Measurements from ENCODE around the gene CCDC194.

The CCDC194 gene

DNA sequence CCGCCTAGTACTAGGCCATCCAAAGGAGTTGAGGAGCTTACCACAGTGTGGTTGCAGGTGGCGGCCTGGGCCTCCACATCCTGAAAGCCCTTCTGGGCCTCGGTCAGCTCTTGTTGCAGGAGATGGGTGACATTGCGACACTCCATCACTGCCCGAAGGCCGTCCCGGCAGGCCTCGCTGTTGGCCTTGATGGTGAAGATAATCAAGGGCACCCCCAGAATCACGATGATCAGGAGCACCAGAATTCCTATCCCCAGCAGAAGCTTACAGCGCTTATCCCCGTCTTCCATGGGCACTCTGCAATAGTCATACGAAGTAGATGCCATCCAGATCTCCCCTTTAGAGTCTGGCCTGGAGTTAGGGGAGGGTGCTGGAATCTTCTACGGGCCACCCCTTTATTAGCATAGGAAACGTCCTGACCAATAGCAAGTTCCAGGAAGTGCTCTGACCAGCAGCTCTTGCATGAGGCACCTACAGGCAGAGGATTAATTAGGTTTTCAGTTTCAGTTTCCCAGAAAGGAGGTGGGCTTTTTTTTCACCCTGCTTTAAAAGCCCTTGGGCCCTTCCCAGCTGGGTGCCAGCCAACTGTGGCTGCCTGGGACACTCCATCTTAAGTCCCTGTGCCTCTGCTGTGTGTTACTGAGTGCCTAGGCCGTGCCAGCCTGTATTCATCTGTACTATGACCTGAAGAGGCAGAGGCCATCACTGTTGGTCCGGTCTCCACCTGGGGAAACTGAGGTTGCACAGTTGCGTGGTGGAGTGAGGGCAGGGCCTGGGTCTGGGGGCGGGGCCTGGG lies 11.5 kb upstream of the CCDC194 start, which contains the start of gene BST2:
Gene BST2 (minus strand): TSS at position 381 of the 796 bp plus-strand sequence. CDS start 55 bp downstream, at position 326.
- peak; percentile 77 for DNase-seq

DNA sequence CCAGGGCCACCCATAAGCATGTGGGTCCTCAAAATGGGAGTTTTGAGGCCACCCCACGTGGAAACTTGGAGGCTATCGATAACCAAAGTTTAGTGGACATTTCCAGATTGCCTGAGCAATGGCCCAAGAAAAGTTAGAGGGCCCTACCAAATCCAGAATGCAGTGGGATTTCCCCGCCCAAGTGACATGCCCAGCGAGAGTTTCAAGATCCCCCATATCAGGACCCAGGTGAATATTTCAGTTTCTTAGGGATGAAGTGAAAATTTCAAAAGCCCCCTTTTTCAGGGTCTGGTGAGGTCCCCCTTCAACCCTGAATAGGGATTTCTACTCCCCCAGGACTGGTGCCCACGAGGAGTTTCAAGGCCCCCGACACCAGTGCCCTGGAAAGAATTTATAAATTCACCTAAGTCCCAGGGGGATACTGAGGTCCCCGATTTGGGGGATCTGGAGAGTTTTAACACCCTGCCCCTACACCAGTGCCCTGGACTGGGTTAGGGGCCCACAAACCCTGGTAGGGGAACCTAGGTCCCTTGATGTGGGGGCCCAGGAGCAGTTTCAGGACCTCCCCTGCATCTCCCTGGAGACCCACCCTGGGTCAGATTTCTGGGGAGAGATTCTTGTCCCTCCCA lies 10.7 kb upstream of the CCDC194 start:
- DNase-seq, result no peak

DNA sequence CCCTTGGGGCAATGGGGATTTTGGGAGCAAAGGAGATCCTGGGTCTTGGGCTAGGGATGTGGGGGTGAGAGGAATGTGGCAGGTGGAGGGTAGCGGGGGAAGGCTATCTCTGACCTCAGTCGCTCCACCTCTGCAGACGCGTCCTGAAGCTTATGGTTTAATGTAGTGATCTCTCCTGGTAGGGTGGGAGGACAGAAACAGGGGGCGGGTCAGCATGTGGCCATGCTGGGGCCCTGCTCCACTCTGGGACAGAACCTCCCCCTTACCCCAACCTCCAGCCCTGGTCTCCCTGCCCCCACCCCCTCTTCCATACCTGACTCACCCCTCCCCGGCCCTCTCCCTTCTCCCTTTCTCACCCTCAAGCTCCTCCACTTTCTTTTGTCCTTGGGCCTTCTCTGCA lies 10.0 kb upstream of the CCDC194 start:
- DNase-seq, result no peak

DNA sequence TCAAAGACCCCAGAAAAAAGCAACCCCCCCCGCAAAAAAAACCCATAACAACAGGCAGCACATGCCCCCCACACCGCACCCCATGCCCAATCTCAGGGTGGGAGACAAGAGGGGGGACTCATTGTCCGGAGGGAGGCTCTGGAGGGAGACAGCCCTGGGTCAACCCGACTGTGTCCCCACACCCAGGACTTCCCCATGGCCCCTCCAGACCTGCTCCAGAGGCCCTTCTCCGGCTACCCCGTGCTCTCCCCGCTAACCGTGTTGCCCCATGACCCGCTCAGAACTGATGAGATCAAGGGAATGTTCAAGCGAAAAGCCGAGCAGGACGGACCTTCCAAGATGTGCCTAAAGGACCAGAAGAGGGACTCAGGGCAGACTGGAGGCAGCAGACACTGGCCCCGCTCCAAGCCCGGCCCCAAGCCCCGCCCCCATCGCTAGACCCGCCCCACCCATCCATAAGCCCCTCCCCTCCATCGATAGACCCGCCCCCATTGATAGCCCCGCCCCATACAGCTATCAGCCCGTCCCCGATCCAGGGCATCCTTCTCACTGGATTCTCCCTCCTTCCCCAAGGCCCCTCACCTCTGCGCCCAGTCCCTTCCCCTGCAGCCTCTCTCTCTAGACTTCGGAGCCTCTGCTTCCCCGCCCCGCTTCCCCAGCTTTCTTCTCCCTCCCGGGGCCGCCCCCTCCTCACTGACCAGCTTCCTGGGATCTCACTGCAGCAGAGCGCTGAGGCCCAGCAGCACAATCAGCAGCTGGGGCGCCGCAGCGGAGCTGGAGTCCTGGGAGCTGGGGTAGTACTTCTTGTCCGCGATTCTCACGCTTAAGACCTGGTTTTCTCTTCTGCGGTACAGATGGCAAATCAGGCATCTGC lies 9.2 kb upstream of the CCDC194 start:
- DNase-seq, result no peak

DNA sequence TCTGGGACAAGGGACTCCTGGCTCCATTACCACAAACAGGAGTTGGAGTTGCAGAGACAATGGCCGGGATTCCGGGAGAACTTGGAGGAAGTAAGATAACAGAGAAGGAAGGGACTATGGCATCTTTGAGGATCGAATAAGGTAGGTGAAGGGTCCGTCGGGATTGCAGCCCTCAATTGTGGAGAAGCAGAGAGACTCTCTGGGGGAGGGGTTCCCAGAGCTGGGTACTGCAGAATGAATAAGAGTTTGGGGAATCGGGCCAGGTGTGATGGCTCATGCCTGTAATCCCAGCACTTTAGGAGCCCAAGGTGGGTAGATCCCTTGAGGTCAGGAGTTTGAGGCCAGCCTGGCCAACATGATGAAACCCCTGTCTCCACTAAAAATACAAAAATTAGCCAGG lies 7.6 kb upstream of the CCDC194 start:
- no peak for DNase-seq

DNA sequence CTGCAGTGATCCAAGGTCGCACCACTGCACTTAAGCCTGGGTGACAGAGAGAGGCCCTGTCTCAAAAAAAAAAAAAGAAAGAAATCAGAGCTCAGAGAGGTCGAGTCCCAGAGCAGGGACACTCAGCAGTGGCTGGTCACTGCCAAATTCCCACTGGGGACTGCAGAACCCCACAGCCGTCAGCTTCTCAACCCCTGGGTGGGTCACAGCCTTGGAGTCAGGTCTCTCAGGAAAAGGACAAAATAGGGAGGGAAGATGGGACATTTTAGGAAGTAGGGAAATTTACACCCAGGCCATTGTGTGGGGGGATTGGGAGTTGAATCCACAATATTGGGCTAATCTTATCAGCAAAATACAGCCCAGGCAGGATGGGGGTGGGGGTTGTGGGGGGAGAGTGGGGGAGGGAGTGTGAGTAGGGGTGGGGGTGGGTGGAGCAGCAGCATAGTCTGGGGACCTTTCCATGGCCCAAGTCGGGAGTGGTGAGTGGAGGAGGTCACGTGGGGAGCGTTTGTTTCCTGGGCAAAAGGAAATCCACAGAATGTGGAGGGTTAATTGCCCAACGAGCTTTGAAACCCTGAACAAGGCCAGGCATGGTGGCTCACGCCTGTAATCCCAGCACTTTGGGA lies 5.0 kb upstream of the CCDC194 start:
- no peak for DNase-seq

DNA sequence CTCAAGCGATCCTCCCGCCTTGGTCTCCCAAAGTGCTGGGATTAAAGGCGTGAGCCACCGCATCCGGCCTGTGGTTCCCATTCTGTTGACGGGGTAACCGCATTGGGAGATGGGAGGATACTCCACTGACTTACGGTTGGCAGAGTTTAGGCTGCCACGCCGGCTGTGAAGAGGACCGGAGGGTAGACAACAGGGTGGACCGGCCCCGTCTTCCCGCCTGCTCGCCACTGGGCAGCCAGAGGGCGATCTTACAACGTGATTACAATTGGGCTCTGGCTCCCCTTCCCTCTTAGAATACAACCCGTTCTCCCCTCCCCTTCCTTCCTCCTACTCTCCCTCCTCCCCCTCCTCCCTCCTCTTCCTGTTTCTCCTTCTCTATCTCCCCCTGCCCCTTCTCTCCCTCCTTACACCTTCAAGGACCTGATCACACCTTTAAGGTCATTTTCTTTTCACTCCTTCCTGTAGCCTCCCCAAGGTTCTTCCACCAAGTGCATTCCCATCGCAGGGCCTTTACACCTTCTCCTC lies 957 bp upstream of the CCDC194 start:
- no peak for DNase-seq

DNA sequence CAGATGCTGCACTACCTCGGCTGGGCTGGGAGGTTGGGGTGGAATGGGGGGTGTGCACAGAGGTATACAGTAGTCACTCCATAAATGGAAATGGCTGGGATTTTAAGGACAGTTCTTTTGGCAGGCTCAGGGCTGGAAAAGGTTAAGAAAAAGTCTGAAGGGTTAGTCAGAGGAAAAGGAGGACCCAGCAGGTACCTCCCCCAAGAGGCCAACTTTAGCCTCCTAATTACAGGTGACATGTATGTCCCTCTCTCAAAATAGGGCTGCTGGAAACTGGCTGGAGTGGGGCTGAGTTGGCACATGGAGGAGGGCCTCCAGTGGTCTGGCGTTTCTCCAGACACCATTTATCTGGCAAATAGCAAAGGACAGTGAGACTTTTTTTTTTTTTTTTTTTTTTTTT lies 994 bp downstream of the CCDC194 start:
- no peak for DNase-seq

DNA sequence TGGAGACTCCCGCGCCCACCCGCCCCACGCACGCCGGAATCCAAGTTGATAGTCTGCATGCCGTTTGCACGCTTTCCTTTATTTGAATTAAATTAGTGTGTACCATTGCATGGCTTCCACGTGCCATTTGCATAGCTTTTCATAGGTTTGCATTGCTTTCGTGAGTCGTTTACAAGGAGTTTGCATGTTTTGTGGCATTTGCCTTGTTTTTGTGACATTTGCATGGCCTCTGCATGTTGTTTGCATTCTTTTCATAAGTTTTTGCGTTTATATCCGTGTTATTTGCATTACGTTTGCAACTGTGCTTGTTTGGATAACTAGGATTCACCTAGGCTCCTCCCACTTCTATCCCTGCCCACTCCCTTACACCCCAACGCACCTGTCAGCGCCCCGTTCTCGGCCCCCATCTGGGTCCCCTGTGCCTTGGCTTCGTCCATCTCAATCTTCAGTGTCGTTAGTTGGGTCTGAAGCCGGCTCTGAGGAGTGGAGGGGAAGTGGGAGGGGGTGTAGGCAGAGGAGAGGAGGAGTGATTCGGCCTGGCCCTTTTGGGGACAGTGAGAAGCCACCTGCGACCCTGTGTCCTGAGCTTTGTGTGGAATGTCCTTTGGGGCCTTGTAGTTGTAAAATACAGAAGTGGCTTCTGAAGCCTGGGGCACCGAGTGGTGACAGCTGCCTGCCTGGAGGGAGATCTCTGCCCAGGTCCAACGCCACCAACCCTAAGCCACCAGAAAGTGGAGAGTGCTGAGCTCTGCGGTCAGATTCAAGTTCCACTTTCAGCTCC lies 2.4 kb downstream of the CCDC194 start:
- DNase-seq, result no peak

DNA sequence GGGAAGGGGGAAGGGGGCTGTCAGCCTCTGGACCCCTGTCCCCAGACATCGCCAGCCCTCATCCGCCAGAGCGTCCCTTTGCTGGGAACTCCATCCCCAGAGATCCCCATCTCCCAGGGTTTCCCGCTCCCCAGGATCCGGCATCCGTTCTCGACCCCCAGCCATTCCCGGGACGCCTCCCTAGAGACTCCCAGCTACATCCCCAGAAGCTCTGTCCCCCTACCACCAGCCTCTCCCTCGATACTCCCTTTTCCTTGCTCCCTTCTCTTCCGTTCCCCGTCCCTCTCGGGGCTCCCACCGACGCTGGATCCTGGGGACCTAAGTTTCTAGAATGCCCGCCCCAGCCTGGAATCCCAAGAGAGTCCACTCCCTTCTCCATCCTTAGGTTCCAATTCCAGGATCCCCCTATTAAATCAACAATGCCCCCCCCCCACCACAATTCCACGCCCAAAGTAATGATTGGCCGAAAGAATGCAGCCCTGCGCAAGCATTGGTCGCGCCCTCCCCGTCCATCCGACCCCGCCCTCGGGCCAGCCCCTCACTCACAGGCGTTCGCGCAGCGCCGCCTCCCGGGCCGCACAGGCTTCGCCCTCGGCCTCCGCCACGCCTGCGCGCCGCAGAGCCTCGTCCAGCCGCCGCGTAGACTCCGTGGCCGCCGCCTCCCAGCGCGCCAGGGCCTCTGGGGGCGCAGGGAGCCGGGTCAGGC lies 3.2 kb downstream of the CCDC194 start:
- DNase-seq, result peak; percentile 85

DNA sequence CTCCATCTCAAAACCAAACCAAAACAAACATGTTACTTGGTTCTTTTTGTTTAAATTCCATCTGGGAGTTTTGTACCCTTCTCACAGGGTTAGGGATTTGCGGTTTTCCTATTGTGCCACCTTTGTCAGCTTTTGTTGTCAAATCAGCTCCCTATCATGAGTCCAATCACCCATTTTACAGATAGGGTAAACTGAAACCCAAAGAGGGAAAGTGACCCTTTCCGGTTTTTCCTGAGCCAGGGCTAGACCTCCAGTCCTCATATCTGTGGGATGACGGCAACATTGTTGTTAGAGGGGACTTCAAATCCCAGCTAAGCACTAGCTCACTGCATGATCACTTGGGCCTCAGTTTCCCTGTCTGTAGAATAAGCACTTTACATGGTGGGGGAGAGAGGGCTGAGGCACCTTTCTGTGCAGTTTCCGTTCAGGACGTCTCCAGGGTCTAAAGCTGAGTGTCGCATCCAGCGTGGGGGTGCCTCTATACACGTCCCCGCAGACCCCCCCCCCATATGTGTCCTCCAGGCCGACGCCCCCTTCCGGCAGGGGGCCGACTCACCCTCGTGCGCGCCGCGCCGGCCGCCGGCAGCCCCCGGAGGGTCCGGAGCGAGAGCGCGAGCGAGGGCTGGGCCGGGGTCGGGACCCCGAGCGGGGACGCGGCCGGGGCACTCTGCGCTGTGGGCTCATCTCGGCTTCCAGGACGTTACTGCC lies 3.9 kb downstream of the CCDC194 start:
- no peak for DNase-seq

DNA sequence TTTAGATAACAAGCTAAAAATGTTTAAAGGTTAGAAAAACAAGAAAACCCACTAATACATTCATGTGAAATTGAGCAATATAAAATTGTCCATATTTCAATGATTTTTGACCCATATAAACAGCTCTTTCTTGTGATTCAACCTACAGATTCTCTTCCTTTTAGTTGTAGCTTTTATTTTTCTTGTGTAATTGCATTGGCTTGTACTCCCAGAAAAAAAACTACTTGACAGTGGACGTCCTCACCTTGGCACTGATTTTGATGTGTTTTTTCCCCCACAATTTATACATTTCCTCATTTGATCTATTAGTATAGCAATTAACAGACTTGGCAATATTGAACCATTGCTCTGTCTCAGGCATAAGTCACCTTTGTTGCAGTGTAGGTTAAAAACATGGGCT lies 4.7 kb downstream of the CCDC194 start:
- no peak for DNase-seq

DNA sequence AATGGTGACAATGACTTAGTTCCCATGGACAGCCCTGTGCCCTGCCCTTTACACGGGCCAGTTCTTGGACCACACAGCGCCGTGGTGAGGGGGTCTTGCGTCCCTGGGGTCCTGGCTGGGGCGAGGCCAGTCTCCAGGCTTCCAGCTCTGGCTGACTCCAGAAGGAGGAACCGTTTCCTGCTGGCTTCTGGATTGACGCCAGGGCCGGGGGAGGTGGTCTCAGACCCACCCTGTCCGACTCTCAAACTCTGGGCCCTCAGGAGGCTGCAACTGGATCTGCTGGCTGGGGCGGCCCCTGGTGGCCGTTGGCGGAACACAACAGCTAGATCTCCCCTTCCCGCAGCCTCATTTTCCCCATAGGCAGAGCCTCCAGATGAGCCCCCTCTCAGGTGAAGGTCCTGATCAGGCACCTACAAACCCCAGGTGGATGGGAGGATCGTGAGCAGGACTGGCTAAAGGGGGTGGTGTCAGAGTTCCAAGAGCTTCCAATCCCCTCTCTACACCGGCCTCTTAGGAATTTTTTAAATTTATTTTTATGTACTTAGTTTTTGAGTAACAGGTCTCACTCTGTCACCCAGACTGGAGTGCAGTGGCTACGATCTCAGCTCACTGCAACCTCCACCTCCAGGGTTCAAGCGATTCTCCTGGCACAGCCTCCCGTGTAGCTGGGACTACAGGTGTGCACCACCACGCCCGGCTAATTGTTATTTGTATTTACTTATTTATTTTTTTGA lies 8.0 kb downstream of the CCDC194 start:
- peak; percentile 54 for DNase-seq

DNA sequence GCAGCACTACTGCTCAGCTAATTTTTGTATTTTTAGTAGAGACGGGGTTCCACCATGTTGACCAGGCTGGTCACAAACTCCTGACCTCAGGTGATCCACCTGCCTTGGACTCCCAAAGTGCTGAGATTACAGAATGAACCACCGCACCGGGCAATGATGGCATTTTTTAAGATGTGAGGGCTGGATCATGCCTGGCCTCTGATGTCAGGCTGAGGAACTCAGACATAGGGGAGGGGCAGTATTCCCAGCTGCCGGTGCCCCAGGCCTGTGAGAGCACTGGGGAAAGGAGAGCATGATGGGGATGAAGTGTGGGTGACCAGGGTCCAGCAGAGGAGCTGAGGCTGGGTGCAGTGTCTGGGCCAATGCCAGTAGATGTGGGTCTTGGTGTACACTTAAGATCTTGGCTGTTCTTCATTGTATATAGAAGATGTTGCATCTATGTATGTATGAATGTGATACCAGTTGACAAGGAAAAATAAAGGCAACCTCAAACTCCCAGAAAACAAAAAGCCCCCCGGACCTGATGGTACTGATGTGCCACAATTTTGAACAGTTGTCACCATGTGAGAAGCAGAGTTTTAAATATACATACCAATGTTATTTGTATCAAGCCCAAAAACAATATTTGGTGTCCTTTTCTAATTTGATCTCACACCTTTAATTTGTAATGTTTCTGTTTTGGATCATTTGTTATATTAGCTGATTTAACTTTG lies 13.4 kb downstream of the CCDC194 start:
- DNase-seq, result no peak

DNA sequence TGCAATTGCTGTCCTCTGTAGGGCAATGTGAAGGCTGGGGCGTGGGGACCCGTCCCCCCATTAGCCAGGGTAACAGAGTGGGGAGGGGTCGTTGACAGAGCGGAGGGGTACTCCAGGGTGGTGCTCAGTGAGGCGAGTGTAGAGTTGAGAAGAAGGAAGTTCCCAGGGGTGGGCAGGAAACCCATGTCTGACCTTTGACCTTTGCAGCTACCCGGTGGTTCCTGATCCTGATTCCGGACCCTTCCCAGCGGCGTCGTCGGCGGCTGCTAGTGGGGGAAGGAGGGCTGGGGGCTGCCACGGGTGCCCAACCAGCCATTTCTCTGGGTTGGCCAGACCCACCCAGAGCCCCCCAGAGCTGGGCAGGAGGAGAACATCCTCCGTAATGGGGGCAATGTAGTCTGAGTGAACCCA lies 14.8 kb downstream of the CCDC194 start:
- no peak for DNase-seq

DNA sequence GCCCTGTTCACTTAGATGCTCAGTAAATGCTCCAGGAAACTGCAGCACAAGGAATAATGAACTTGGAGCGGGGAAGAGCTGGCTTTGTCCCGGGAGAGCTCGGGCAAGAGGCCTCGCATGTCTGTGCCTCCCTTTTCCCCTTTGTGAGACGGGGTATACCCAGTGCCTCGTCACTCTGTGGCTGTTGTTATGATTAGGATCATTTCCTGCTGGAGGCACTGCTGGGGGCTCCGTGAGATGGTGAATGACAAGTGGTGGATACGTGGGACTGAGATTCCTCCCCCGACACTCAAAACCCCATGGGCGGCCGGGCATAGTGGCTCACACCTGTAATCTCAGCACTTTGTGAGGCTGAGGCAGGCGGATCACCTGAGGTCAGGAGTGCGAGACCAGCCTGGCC lies 15.7 kb downstream of the CCDC194 start:
- no peak for DNase-seq

DNA sequence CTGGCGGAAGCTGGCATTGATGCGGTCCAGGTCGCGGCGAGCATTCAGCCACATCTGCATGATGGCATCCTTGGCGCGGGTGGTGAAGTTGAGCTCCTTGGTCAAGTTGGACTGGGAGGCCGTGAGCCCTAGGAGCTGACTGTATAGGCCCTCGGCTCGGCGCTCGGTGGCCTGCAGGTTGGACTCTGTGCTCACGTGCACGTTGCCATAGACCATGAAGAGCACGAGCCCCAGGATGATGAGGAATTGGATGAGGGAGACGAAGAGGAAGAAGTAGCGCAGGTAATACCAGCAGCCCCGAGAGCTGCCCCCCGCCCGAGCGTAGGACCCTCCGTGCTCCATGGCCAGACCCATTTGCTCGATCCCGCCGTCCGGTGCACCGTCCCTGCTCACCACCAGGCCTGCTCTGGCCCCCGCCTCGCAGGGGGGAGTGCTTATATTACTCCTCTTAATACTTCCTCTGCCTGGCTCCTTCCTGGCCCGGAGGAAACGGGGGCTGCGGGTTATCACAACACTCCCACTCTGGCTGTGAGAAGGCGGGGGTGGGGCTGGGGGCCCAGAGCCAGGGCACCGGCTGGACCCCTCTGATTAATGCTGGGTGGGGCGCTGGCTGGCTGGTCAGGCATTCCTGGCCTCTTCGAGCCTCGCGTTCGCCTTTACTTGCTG lies 16.9 kb downstream of the CCDC194 start, which contains the start of gene PLVAP:
Gene PLVAP (minus strand): TSS at position 408 of the 666 bp plus-strand sequence. CDS start 54 bp downstream, at position 354.
- DNase-seq, result no peak

DNA sequence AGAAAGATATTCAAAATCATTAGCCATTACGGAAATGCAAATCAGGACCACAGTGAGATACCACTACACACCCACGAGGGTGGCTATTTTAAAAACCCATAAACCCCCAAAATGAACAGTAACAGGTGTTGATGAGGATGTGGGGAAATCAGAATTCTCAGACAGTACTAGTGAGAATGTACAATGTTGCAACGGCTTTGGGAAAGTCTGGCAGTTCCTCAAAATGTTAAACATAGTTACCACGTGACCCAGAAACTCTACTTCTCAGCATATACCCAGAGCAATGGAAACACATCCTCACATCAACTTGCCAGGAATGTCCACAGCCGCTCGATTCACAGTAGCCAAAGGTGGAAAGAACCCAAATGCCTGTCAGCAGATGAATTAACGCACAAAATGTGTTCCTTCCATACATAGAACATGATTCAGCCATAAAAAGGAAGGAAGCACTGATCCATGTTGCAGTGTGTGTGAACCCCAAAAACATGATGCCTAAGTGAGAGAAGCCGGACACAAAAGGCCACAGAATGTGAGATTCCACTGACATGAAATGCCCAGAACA lies 23.9 kb downstream of the CCDC194 start:
- DNase-seq, result no peak
